NT2/D1 (cell line): Measurements from ENCODE around the gene SH3D21.

ENCODE experiments used
- SUZ12 ChIP-seq: IDR thresholded peaks from 2 replicates; pipeline ENCODE4 v1.6.1; 2011; ENCODE audit not compliant: insufficient read length, insufficient read depth; ENCODE audit errors: extremely low read depth
- YY1 ChIP-seq: IDR thresholded peaks from 2 replicates; pipeline ENCODE4 v1.6.1; 2011; ENCODE audit not compliant: insufficient read length, insufficient read depth
- ZNF274 ChIP-seq: IDR thresholded peaks from 2 replicates; pipeline ENCODE4 v1.6.1; 2011; ENCODE audit warnings: mild to moderate bottlenecking, low read depth, low read length

GRCh38 chr1:36276688-36277087 is 29.5 kb upstream of the SH3D21 start:
- TF ChIP-seq ZNF274 (no peak), YY1 (no peak), SUZ12 (no peak)
